ENCODE measurements around the gene APP.

Gene APP

DNA sequence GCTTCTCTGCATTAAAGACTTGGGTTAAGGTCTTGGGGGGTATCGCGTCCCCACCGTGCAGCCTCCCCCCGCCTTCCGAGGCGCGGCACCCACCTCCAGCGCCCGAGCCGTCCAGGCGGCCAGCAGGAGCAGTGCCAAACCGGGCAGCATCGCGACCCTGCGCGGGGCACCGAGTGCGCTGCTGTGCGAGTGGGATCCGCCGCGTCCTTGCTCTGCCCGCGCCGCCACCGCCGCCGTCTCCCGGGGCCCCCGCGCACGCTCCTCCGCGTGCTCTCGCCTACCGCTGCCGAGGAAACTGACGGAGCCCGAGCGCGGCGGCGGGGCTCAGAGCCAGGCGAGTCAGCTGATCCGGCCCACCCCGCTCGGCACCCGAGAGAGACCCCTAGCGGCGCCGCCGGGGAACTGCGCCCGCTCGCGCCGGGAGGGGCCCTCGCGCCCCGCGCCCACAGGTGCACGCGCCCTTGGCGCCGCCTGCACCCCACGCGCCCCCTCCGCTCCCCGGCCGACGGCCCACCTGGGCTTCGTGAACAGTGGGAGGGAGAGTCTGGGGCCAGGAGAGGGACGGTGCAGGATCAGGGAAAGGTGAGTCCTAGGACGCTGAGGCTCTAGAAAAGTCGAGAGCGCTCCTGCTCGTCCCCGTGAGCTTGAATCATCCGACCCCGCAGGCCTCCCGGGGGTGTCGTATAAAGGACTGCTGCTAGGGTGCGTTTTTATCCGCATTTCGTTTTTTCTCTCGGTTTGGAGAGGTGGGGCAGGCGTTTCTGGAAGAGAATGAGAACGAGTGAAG lies at the start of gene APP:
TSS of gene APP (minus strand) at position 300 of the 787 bp plus-strand sequence. CDS start at position 150, 150 bp downstream.
- no peak for TF ChIP-seq ZFP3 (CRISPR knock-in tag; IDR thresholded peaks at IDR 0.05)
- no peak for TF ChIP-seq GLIS3 (CRISPR knock-in tag; IDR thresholded peaks at IDR 0.05)
- TF ChIP-seq ZC3H10 (CRISPR knock-in tag; IDR thresholded peaks at IDR 0.05) = no peak
- TF ChIP-seq, protein P1, sequence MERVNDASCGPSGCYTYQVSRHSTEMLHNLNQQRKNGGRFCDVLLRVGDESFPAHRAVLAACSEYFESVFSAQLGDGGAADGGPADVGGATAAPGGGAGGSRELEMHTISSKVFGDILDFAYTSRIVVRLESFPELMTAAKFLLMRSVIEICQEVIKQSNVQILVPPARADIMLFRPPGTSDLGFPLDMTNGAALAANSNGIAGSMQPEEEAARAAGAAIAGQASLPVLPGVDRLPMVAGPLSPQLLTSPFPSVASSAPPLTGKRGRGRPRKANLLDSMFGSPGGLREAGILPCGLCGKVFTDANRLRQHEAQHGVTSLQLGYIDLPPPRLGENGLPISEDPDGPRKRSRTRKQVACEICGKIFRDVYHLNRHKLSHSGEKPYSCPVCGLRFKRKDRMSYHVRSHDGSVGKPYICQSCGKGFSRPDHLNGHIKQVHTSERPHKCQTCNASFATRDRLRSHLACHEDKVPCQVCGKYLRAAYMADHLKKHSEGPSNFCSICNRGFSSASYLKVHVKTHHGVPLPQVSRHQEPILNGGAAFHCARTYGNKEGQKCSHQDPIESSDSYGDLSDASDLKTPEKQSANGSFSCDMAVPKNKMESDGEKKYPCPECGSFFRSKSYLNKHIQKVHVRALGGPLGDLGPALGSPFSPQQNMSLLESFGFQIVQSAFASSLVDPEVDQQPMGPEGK (CRISPR knock-in tag; IDR thresholded peaks at IDR 0.05; ENCODE audit: borderline replicate concordance) = no peak
- no peak for TF ChIP-seq ISL1 (CRISPR knock-in tag; IDR thresholded peaks at IDR 0.05)
- no peak for TF ChIP-seq TCF4 (CRISPR knock-in tag; IDR thresholded peaks at IDR 0.05; ENCODE audit: borderline replicate concordance)
- TF ChIP-seq, protein P2, sequence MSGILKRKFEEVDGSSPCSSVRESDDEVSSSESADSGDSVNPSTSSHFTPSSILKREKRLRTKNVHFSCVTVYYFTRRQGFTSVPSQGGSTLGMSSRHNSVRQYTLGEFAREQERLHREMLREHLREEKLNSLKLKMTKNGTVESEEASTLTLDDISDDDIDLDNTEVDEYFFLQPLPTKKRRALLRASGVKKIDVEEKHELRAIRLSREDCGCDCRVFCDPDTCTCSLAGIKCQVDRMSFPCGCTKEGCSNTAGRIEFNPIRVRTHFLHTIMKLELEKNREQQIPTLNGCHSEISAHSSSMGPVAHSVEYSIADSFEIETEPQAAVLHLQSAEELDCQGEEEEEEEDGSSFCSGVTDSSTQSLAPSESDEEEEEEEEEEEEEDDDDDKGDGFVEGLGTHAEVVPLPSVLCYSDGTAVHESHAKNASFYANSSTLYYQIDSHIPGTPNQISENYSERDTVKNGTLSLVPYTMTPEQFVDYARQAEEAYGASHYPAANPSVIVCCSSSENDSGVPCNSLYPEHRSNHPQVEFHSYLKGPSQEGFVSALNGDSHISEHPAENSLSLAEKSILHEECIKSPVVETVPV (CRISPR knock-in tag; IDR thresholded peaks at IDR 0.05) = no peak
- TF ChIP-seq, protein P3, sequence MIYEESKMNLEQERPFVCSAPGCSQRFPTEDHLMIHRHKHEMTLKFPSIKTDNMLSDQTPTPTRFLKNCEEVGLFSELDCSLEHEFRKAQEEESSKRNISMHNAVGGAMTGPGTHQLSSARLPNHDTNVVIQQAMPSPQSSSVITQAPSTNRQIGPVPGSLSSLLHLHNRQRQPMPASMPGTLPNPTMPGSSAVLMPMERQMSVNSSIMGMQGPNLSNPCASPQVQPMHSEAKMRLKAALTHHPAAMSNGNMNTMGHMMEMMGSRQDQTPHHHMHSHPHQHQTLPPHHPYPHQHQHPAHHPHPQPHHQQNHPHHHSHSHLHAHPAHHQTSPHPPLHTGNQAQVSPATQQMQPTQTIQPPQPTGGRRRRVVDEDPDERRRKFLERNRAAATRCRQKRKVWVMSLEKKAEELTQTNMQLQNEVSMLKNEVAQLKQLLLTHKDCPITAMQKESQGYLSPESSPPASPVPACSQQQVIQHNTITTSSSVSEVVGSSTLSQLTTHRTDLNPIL (CRISPR knock-in tag; IDR thresholded peaks at IDR 0.05; ENCODE audit: low read depth) = no peak
- no peak for TF ChIP-seq ZNF8 (CRISPR knock-in tag; IDR thresholded peaks at IDR 0.05)
- no peak for TF ChIP-seq ZNF565 (CRISPR knock-in tag; conservative IDR thresholded peaks at IDR 0.05; ENCODE audit: low read depth)
- no peak for TF ChIP-seq OSR1 (CRISPR knock-in tag; IDR thresholded peaks at IDR 0.05)
- no peak for TF ChIP-seq ZFP30 (CRISPR knock-in tag; IDR thresholded peaks at IDR 0.05)
- TF ChIP-seq BACH2 (CRISPR knock-in tag; IDR thresholded peaks at IDR 0.05; ENCODE audit: borderline replicate concordance) = no peak
- no peak for TF ChIP-seq RARB (CRISPR knock-in tag; IDR thresholded peaks at IDR 0.05)
- no peak for TF ChIP-seq CSDC2 (CRISPR knock-in tag; IDR thresholded peaks at IDR 0.05)
- no peak for TF ChIP-seq ZNF70 (CRISPR knock-in tag; IDR thresholded peaks at IDR 0.05)
- TF ChIP-seq, protein P4, sequence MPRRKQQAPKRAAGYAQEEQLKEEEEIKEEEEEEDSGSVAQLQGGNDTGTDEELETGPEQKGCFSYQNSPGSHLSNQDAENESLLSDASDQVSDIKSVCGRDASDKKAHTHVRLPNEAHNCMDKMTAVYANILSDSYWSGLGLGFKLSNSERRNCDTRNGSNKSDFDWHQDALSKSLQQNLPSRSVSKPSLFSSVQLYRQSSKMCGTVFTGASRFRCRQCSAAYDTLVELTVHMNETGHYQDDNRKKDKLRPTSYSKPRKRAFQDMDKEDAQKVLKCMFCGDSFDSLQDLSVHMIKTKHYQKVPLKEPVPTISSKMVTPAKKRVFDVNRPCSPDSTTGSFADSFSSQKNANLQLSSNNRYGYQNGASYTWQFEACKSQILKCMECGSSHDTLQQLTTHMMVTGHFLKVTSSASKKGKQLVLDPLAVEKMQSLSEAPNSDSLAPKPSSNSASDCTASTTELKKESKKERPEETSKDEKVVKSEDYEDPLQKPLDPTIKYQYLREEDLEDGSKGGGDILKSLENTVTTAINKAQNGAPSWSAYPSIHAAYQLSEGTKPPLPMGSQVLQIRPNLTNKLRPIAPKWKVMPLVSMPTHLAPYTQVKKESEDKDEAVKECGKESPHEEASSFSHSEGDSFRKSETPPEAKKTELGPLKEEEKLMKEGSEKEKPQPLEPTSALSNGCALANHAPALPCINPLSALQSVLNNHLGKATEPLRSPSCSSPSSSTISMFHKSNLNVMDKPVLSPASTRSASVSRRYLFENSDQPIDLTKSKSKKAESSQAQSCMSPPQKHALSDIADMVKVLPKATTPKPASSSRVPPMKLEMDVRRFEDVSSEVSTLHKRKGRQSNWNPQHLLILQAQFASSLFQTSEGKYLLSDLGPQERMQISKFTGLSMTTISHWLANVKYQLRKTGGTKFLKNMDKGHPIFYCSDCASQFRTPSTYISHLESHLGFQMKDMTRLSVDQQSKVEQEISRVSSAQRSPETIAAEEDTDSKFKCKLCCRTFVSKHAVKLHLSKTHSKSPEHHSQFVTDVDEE (CRISPR knock-in tag; IDR thresholded peaks at IDR 0.05) = no peak
- no peak; the same call in 1 of the 2 replicates for TF ChIP-seq SNAI2 (CRISPR knock-in tag; IDR thresholded peaks at IDR 0.05)
- TF ChIP-seq, protein P5, sequence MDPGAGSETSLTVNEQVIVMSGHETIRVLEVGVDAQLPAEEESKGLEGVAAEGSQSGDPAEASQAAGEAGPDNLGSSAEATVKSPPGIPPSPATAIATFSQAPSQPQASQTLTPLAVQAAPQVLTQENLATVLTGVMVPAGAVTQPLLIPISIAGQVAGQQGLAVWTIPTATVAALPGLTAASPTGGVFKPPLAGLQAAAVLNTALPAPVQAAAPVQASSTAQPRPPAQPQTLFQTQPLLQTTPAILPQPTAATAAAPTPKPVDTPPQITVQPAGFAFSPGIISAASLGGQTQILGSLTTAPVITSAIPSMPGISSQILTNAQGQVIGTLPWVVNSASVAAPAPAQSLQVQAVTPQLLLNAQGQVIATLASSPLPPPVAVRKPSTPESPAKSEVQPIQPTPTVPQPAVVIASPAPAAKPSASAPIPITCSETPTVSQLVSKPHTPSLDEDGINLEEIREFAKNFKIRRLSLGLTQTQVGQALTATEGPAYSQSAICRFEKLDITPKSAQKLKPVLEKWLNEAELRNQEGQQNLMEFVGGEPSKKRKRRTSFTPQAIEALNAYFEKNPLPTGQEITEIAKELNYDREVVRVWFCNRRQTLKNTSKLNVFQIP (CRISPR knock-in tag; IDR thresholded peaks at IDR 0.05; ENCODE audit: borderline replicate concordance, low read depth) = no peak
- no peak for TF ChIP-seq ARNTL (CRISPR knock-in tag; IDR thresholded peaks at IDR 0.05; ENCODE audit: borderline replicate concordance, low read depth)
- peak; percentile 70 for ATAC-seq

DNA sequence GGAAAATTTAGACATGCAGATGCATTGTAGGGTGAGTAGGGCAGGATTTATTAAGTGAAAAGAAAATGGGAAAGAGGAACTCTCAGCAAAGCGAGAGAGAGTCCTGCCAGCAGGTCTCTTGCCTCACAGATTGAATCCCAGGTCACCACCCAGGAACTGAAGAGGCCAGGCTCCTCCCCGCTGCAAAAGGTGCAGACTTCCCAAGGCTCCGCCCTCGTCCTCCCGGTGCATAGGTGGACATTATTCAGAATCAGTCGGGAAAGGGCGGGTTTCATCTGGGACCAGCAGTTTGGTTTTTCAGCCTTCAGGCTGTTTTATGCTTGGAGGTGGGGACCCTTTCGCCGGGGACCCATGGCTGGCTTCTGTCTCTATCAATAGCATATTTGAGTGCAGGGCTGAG lies 41.6 kb upstream of the APP start:
- ATAC-seq = no peak
- no peak for TF ChIP-seq CSDC2 (CRISPR knock-in tag; IDR thresholded peaks at IDR 0.05)
- TF ChIP-seq RARB (CRISPR knock-in tag; IDR thresholded peaks at IDR 0.05) = no peak
- no peak for TF ChIP-seq GLIS3 (CRISPR knock-in tag; IDR thresholded peaks at IDR 0.05)
- TF ChIP-seq, protein P3 (CRISPR knock-in tag; IDR thresholded peaks at IDR 0.05; ENCODE audit: low read depth) = no peak
- TF ChIP-seq ARNTL (CRISPR knock-in tag; IDR thresholded peaks at IDR 0.05; ENCODE audit: borderline replicate concordance, low read depth) = no peak
- no peak for TF ChIP-seq ZC3H10 (CRISPR knock-in tag; IDR thresholded peaks at IDR 0.05)
- no peak for TF ChIP-seq TOX (CRISPR knock-in tag; IDR thresholded peaks at IDR 0.05; ENCODE audit: borderline replicate concordance)
- no peak for TF ChIP-seq PPARA (CRISPR knock-in tag; IDR thresholded peaks at IDR 0.05; ENCODE audit: borderline replicate concordance)
- no peak for TF ChIP-seq ZNF8 (CRISPR knock-in tag; IDR thresholded peaks at IDR 0.05)
- TF ChIP-seq ISL1 (CRISPR knock-in tag; IDR thresholded peaks at IDR 0.05) = no peak
- TF ChIP-seq ZFP30 (CRISPR knock-in tag; IDR thresholded peaks at IDR 0.05) = no peak
- TF ChIP-seq ZNF565 (CRISPR knock-in tag; conservative IDR thresholded peaks at IDR 0.05; ENCODE audit: low read depth) = no peak
- no peak for TF ChIP-seq TCF4 (CRISPR knock-in tag; IDR thresholded peaks at IDR 0.05; ENCODE audit: borderline replicate concordance)
- TF ChIP-seq ZFP3 (CRISPR knock-in tag; IDR thresholded peaks at IDR 0.05) = no peak
- TF ChIP-seq BACH2 (CRISPR knock-in tag; IDR thresholded peaks at IDR 0.05; ENCODE audit: borderline replicate concordance) = no peak
- TF ChIP-seq OSR1 (CRISPR knock-in tag; IDR thresholded peaks at IDR 0.05) = no peak
- no peak for TF ChIP-seq SNAI2 (CRISPR knock-in tag; IDR thresholded peaks at IDR 0.05)
- TF ChIP-seq, protein P1 (CRISPR knock-in tag; IDR thresholded peaks at IDR 0.05; ENCODE audit: borderline replicate concordance) = no peak
- TF ChIP-seq ZNF70 (CRISPR knock-in tag; IDR thresholded peaks at IDR 0.05) = no peak
